ENCODE data around the gene ISM2.

DNA sequence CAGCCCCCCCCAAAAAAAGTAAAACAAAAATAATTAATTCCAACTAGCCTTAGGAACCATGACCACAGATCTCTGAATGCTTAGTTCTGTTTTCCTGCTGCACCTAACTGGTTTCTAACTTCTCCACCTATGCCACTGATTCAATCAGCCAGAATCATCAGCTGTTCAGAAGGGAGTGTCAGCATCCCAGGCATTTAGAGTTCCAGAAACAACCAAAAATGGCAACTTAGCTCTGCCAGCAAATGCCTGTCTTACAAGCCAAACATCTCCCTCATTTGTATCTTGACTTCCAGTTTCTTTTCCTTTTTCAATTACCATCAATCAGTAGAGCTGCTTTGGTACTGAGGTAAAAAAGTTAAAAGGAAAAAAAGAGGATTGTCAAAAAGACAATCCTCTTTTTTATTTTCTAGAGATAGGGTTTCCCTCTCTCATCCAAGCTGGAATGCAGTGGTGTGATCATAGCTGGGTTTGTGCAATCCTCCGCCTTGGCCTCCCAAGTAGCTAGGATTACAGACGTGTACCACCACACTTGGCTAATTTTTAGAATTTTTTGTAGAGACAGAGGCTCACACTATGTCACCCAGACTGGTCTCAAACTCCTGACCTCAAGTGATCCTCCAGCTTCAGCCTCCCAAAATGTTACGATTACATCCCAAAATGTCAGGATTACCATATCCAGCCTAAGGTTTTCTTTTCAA lies 45.2 kb upstream of the ISM2 start:
- TF ChIP-seq, protein P1, sequence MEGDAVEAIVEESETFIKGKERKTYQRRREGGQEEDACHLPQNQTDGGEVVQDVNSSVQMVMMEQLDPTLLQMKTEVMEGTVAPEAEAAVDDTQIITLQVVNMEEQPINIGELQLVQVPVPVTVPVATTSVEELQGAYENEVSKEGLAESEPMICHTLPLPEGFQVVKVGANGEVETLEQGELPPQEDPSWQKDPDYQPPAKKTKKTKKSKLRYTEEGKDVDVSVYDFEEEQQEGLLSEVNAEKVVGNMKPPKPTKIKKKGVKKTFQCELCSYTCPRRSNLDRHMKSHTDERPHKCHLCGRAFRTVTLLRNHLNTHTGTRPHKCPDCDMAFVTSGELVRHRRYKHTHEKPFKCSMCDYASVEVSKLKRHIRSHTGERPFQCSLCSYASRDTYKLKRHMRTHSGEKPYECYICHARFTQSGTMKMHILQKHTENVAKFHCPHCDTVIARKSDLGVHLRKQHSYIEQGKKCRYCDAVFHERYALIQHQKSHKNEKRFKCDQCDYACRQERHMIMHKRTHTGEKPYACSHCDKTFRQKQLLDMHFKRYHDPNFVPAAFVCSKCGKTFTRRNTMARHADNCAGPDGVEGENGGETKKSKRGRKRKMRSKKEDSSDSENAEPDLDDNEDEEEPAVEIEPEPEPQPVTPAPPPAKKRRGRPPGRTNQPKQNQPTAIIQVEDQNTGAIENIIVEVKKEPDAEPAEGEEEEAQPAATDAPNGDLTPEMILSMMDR (IDR thresholded peaks at IDR 0.05), result no peak
- TF ChIP-seq POLR2A (IDR thresholded peaks at IDR 0.05), result no peak

All from testis (tissue), 2 donors.